GM12873 (cell line): ENCODE data around the gene TGFA.

ENCODE experiments used
- TF ChIP-seq, protein P1 (sequence below): IDR thresholded peaks from 2 replicates; pipeline ENCODE4 v1.5.1; 2012; ENCODE audit warnings: low read depth, mild to moderate bottlenecking, moderate library complexity, low read length, control low read depth; ENCODE audit not compliant: insufficient read depth; ENCODE audit errors: missing control alignments

Gene TGFA

DNA sequence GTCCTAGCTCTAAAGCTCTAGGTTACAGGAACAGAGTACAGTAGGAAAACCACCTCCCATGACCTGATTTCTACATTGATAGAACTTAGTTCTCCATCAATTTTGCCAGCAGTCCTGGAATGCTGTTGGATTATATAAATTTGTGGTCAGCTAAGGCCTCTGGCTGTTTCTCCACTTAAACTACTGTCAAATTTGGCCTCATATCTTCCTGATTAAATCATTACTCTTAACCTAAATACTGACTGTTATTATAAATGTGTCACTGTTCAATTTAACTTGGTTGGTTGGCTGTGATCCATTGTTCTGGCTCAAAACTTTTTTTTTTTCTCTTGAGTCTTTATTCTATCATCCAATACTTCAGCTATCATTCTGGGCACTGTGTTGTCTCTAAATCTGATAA is 71.2 kb downstream of the TGFA start:
- TF ChIP-seq, protein P1, sequence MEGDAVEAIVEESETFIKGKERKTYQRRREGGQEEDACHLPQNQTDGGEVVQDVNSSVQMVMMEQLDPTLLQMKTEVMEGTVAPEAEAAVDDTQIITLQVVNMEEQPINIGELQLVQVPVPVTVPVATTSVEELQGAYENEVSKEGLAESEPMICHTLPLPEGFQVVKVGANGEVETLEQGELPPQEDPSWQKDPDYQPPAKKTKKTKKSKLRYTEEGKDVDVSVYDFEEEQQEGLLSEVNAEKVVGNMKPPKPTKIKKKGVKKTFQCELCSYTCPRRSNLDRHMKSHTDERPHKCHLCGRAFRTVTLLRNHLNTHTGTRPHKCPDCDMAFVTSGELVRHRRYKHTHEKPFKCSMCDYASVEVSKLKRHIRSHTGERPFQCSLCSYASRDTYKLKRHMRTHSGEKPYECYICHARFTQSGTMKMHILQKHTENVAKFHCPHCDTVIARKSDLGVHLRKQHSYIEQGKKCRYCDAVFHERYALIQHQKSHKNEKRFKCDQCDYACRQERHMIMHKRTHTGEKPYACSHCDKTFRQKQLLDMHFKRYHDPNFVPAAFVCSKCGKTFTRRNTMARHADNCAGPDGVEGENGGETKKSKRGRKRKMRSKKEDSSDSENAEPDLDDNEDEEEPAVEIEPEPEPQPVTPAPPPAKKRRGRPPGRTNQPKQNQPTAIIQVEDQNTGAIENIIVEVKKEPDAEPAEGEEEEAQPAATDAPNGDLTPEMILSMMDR = no peak

DNA sequence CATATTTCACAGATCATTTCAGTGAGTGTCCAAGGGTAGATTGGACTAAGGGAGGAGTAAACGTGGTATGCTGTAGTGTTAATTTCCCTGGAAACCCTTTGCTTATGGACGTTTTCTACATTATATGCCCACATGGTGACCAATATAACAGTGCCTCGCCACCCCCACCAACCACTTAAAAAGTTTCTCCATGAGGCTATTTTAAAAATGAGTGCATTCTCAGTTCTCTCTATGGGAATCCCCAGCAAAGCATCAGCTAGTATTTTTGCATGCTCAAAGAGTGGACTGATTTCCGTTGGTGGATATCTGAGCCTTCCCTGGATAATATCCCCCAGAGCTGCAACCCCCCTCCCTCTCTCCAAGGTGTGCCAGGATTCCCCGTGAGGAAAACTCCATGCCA is 73.2 kb downstream of the TGFA start:
- TF ChIP-seq, protein P1 = no peak

DNA sequence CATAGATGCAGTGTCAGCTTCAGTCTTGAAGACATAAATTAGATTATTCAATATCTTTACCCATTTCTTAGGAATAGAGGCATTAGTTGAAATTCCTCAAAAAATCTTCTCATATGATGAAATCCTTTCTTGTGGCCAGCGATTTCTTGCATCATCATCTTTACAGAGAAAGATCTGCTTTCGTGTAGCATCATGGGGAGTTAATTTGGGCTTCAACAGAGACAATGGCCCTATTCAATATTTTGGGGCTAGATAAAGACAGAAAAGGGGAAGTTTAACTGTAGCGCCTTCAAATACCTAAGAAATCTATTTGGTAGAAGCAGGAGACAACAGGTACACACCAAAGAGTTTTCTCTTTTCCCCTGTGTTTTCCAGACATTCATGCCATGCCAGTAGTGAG is 73.8 kb downstream of the TGFA start:
- TF ChIP-seq, protein P1 = no peak

DNA sequence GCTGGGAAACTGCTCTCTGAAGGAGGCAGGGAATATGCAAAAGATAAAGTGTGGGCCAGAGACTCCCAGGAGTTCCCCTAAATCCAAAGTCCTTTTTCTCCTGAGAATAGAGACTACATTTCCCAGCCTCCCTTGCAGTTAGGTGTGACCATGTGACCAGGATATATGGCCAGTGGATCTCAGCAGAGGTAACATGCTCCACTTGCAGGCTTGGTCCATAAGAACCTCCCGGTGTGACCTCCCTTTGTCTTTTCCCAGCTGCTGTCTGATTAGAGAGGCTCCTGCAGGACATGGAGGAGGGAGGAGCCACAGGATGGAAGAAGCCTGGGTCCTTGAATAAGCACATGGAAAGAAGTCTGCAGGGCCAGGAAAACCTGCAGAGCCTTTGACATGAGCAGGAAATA is 76.2 kb downstream of the TGFA start:
- TF ChIP-seq, protein P1 = no peak

DNA sequence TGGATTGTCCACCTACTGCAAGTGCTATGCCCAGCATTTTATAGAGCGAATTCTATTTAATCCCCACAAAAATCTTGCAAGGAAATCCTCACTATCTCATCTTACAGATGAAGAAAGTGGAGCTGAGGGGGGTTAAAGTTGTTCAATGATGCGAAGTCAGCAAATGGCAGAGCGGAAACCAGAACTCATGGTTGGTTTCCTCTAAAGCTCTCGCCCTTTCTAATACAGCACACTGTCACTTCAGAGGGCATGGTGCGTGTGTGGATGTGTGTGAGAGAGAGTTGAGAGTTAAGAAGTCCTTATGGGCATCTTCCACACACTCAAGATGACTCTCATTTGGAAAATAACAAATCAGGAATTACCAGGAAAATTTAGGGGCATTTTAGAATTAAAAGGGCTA is 78.4 kb downstream of the TGFA start:
- TF ChIP-seq, protein P1 = no peak

DNA sequence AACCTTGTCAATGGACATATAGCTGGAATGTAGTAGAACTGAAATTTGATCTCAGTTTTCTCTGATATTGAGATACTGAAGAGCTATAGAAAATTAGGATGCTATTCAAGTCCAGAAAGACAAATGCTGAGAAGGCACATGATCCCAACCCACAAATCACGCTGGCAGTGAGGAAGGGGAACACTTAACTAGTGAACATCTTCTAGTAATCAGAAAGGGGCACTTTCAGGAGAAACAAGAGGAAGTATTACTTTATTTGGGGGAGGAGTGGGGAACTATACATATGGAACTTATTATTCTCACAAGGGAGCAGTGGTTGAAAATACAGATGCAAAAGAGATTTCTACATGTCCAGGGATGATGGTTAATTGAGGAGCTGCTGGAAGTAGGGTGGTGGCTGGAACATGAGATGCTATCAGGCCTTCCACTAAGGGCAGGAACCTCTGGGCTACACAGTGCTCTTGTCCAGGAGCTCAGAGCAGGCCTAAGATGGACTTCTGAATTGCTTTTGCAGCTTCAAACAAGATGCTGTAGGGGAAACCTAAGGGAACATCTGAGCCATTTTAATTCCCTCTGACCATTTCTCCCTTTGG is 79.3 kb downstream of the TGFA start:
- TF ChIP-seq, protein P1 = no peak

DNA sequence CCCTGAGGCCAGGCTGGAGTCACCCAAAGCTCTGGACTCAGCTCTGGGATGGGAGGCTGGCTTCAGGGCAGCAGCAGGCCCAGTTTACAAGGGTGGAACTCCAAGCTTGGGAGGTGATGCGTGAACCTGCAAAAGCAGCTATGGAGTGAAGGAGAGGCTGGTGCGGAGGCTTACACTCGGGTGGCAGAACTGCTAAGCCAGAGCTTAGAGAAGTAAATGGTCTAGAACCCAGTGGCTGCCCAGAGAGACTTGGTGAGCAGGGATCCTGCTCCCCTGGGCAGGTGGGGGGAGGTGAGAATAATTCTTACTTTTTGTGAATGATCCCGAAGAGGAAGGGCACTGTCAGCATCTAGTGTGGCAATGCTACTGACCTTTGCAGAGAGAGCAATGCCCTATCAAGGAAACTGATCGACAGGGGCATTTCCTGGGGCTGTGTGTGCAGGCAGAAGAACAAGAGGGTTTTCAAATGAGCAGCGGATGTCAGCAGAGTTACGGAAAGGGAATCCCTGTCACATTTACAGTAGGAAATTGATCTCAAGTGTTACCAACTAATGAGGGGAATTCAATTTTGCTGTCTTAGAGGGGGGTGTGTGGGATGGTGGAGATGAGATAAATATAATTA is 80.4 kb downstream of the TGFA start:
- TF ChIP-seq, protein P1 = no peak
